Neural cell (in vitro differentiated cells): Measurements from ENCODE around the gene E2F3. TPM values are rescaled to one million over a fixed set of nuclear protein-coding genes. Genes with fewer than 3 reads are reported as not detected.

Experiments used
- H2AFZ ChIP-seq: fragments of 200-600, 300-800 bp; sonication (generic), shearing (Covaris generic); 2 replicates; pipeline ENCODE4 v1.6.0; 2014; ENCODE audit warnings: low read depth, mild to moderate bottlenecking, antibody characterized with exemption, low read length, moderate library complexity
- H3F3A ChIP-seq: fragments of 200-600 bp; shearing (Covaris generic); 2 replicates; pipeline ENCODE4 v1.6.1; 2016; ENCODE audit warnings: mild to moderate bottlenecking, moderate library complexity, mixed read lengths, antibody characterized with exemption, low read length; ENCODE audit not compliant: insufficient read depth, poor library complexity, severe bottlenecking
- H3K27ac ChIP-seq: fragments of 200-600, 300-800 bp; sonication (generic), shearing (Covaris generic); 2 replicates; pipeline ENCODE4 v1.5.1; 2014; ENCODE audit warnings: mild to moderate bottlenecking, low read length, moderate library complexity
- H3K27me3 ChIP-seq: fragments of 300-800, 200-600 bp; sonication (generic), shearing (Covaris generic); 2 replicates; pipeline ENCODE4 v1.6.0; 2014; ENCODE audit warnings: mild to moderate bottlenecking, low read depth, low read length, moderate library complexity; ENCODE audit not compliant: insufficient read depth
- H3K36me3 ChIP-seq: fragments of 300-800, 200-600 bp; sonication (generic), shearing (Covaris generic); 2 replicates; pipeline ENCODE4 v1.5.1; 2014; ENCODE audit warnings: mild to moderate bottlenecking, antibody characterized with exemption, low read length, moderate library complexity; ENCODE audit not compliant: insufficient read depth
- H3K4me2 ChIP-seq: fragments of 300-800, 200-600 bp; sonication (generic), shearing (Covaris generic); 2 replicates; pipeline ENCODE4 v1.6.0; 2014; ENCODE audit warnings: mild to moderate bottlenecking, low read length
- H3K4me3 ChIP-seq: fragments of 300-800, 200-600 bp; sonication (generic), shearing (Covaris generic); 2 replicates; pipeline ENCODE4 v1.5.1; 2014; ENCODE audit warnings: mild to moderate bottlenecking, low read length, moderate library complexity
- H3K79me2 ChIP-seq: fragments of 200-600 bp; shearing (Covaris generic); replicated peaks from 2 replicates; pipeline ENCODE4 v1.6.0; 2014; ENCODE audit warnings: mild to moderate bottlenecking, low read length, moderate library complexity; ENCODE audit not compliant: insufficient read depth
- H3K9ac ChIP-seq: fragments of 300-800, 200-600 bp; sonication (generic), shearing (Covaris generic); 2 replicates; pipeline ENCODE4 v1.6.1; 2016; ENCODE audit warnings: mild to moderate bottlenecking, low read length, mixed read lengths
- H3K9me2 ChIP-seq: fragments of 200-600 bp; shearing (Covaris generic); 2 replicates; pipeline ENCODE4 v1.6.1; 2016; ENCODE audit warnings: mild to moderate bottlenecking, low read length, mixed read lengths; ENCODE audit not compliant: insufficient read depth
- H3K9me3 ChIP-seq: fragments of 200-600, 300-800 bp; sonication (generic), shearing (Covaris generic); 2 replicates; pipeline ENCODE4 v1.6.1; 2016; ENCODE audit warnings: mild to moderate bottlenecking, mixed run types, low read length, moderate library complexity, mixed read lengths
- H4K20me1 ChIP-seq: fragments of 200-600 bp; shearing (Covaris generic); 2 replicates; pipeline ENCODE4 v1.6.1; 2016; ENCODE audit warnings: mild to moderate bottlenecking, mixed run types; ENCODE audit not compliant: insufficient read depth
- CTCF ChIP-seq: fragments of 450-650 bp; IDR thresholded peaks from 2 replicates; pipeline ENCODE4 v1.5.1; 2014; ENCODE audit warnings: antibody characterized with exemption, mild to moderate bottlenecking, moderate library complexity; ENCODE audit not compliant: poor library complexity, severe bottlenecking
- EP300 ChIP-seq: fragments of 450-650 bp; conservative IDR thresholded peaks from 2 replicates; pipeline ENCODE4 v1.6.1; 2014; ENCODE audit warnings: antibody characterized with exemption, mild to moderate bottlenecking, moderate library complexity; ENCODE audit not compliant: poor library complexity, severe bottlenecking
- EZH2 ChIP-seq: fragments of 200-600, 300-800 bp; shearing (Covaris generic), sonication (generic); IDR thresholded peaks from 2 replicates; pipeline ENCODE4 v1.6.1; 2014; ENCODE audit warnings: antibody characterized with exemption, low read length, borderline replicate concordance, mild to moderate bottlenecking; ENCODE audit not compliant: insufficient read depth, poor library complexity, severe bottlenecking
- MXI1 ChIP-seq: fragments of 450-650 bp; conservative IDR thresholded peaks from 2 replicates; pipeline ENCODE4 v1.6.1; 2014; ENCODE audit warnings: antibody characterized with exemption, mild to moderate bottlenecking; ENCODE audit not compliant: poor library complexity, severe bottlenecking
- POLR2AphosphoS5 ChIP-seq: IDR thresholded peaks from 2 replicates; pipeline ENCODE4 v1.6.1; 2012
- RAD21 ChIP-seq: fragments of 450-650 bp; conservative IDR thresholded peaks from 2 replicates; pipeline ENCODE4 v1.6.1; 2014; ENCODE audit warnings: antibody characterized with exemption, mild to moderate bottlenecking, moderate library complexity
- SMC3 ChIP-seq: fragments of 450-650 bp; conservative IDR thresholded peaks from 2 replicates; pipeline ENCODE4 v1.6.1; 2014; ENCODE audit warnings: antibody characterized with exemption, mild to moderate bottlenecking, moderate library complexity; ENCODE audit not compliant: poor library complexity
- TAF1 ChIP-seq: IDR thresholded peaks from 2 replicates; pipeline ENCODE4 v1.6.1; 2012; ENCODE audit warnings: low read depth
- polyA plus RNA-seq: library from polyadenylated mRNA; depleted of rRNA; stranded (reverse); fragments of >200 nt; gene quantifications from 2 replicates; pipeline ENCODE4 v1.2.3, GENCODE V29; 2014
- TF ChIP-seq, protein P1 (sequence below): IDR thresholded peaks from 2 replicates; pipeline ENCODE4 v1.6.1; 2012; ENCODE audit warnings: borderline replicate concordance

E2F3 gene
- polyA plus RNA-seq, 1 donor from 2014 or later, result 4.8 TPM

GRCh38 chr6:20399518-20399917, 2.2 kb upstream of the E2F3 start:
- H3K27ac ChIP-seq, result no peak overlapping the region
- H3K9ac ChIP-seq, result no peak overlapping the region
- TF ChIP-seq POLR2AphosphoS5, result no peak
- TF ChIP-seq TAF1, result no peak
- TF ChIP-seq SMC3, result no peak
- no peak for TF ChIP-seq EZH2
- no peak for TF ChIP-seq RAD21
- no peak for TF ChIP-seq EP300
- no peak for TF ChIP-seq MXI1
- TF ChIP-seq, protein P1, sequence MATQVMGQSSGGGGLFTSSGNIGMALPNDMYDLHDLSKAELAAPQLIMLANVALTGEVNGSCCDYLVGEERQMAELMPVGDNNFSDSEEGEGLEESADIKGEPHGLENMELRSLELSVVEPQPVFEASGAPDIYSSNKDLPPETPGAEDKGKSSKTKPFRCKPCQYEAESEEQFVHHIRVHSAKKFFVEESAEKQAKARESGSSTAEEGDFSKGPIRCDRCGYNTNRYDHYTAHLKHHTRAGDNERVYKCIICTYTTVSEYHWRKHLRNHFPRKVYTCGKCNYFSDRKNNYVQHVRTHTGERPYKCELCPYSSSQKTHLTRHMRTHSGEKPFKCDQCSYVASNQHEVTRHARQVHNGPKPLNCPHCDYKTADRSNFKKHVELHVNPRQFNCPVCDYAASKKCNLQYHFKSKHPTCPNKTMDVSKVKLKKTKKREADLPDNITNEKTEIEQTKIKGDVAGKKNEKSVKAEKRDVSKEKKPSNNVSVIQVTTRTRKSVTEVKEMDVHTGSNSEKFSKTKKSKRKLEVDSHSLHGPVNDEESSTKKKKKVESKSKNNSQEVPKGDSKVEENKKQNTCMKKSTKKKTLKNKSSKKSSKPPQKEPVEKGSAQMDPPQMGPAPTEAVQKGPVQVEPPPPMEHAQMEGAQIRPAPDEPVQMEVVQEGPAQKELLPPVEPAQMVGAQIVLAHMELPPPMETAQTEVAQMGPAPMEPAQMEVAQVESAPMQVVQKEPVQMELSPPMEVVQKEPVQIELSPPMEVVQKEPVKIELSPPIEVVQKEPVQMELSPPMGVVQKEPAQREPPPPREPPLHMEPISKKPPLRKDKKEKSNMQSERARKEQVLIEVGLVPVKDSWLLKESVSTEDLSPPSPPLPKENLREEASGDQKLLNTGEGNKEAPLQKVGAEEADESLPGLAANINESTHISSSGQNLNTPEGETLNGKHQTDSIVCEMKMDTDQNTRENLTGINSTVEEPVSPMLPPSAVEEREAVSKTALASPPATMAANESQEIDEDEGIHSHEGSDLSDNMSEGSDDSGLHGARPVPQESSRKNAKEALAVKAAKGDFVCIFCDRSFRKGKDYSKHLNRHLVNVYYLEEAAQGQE, result no peak
- no peak for TF ChIP-seq CTCF
- H3K27me3 ChIP-seq, result no peaks in the 10 kb centered on the region
- no peak overlapping the region for H3K4me2 ChIP-seq
- H3K36me3 ChIP-seq, result no peaks in the 10 kb centered on the region
- H4K20me1 ChIP-seq, result no peaks in the 10 kb centered on the region
- no peaks in the 10 kb centered on the region for H3K9me2 ChIP-seq
- no peaks in the 10 kb centered on the region for H3K9me3 ChIP-seq
- H3K4me3 ChIP-seq, result no peak overlapping the region
- no peaks in the 10 kb centered on the region for H3F3A ChIP-seq
- H3K79me2 ChIP-seq, result no peaks in the 10 kb centered on the region
- no peak overlapping the region for H2AFZ ChIP-seq

- Histone ChIP-seq H4K20me1 (no peaks in the 10 kb centered on the region), H3K79me2 (peaks cover 5% of the 10 kb centered on the region), H3K9me3 (no peaks in the 10 kb centered on the region), H3K27me3 (no peaks in the 10 kb centered on the region), H3K9ac (peak overlapping the region; percentile 32), H2AFZ (peak overlapping the region; percentile 19), H3F3A (no peaks in the 10 kb centered on the region), H3K27ac (no peak overlapping the region), H3K4me2 (peak overlapping the region; percentile 97), H3K9me2 (no peaks in the 10 kb centered on the region), H3K4me3 (peak overlapping the region; percentile 74), H3K36me3 (no peaks in the 10 kb centered on the region)
- TF ChIP-seq CTCF (peak; percentile 56), POLR2AphosphoS5 (no peak)
- TF ChIP-seq, protein P1, result peak; percentile 32
Measured at GRCh38 chr6:20400456-20401204, 1.0 kb upstream of the E2F3 start.
